Stimulated activated CD4-positive, alpha-beta T cell treated with anti-CD3 and anti-CD28 coated beads, Interleukin-4, amount 100 ng/mL, for 24 hours (primary cell): ENCODE measurements around the gene GAB2.
"Not testable (repeated sequence)": the region's sequence is repeated elsewhere in the genome, so short reads cannot be mapped to it uniquely, and the experiment has no call there.

ENCODE experiments used
- DNase-seq: peaks from one replicate; pipeline ENCODE4 v3.0.0-alpha.2; 2020

Gene GAB2

DNA sequence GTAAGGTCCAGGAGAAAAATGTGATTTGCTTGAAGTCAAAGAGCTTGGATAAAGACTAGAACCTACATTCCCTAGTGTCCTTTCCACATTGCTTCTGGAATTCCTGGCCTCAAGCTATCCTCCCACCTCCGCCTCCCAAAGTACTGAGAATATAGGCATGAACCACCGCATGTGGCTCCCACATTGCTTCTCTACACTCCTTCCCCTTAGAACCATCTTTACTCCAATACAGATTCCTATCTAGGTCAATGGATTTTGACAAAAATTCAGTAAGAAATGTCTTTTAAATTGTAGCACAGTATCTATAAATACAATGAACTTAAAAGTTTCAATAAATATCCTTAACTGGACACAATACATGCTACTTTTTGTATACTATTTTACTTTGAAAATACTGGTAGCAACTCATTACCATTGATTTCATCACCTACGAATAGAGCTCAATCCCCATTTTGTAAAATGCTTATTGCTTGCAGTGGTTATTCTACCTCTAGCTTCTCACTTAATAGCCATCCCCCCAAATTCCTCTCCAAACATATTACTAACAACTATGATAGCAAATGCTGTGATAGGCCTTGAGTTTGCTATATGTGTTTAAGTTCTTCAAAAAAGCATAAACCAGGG is 53.4 kb downstream of the GAB2 start:
- DNase-seq, result no peak

DNA sequence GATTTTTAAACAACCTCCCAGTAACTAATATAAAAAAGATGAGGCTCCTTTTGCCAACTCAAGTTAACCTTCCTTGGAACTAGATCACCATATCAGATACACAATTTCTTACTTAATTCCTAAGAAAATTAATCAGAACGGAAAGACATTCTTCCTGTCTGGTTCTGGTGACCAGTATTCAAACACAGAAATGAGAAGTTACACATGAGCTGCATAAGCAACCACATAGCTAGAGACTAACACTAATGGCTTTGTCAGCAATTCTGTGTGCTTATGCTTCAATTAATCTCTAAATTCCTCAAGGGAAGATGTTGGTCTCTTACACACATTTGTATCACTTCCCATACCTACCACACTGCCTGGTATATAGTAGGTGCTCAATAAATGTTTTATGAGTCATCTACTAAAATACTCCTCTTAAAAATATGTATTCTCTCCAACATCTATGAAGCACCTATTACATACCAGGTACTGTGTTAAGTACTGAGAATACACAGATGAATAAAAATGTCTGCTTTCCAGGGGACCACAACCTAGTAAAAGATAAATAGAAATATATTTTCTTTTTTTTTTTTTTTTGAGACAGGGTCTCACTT is 54.5 kb downstream of the GAB2 start:
- DNase-seq, result no peak

DNA sequence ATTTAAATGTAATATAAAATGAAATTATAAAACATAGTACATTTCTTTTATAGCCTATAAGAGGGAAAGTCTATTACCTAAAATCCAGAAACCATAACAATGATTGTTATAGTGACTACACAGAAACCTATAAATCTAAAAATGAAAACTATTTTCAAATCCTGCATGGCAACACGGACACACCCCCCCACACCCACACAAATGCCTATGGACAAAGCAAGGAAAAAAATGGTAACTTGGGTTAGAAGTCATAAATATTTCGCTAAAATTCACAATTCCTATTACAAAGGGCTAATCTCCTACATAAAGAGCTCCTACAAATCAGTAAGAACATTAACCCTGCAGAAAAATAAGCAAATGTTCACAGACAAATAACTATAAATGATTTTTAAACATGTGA is 56.4 kb downstream of the GAB2 start:
- no peak for DNase-seq

DNA sequence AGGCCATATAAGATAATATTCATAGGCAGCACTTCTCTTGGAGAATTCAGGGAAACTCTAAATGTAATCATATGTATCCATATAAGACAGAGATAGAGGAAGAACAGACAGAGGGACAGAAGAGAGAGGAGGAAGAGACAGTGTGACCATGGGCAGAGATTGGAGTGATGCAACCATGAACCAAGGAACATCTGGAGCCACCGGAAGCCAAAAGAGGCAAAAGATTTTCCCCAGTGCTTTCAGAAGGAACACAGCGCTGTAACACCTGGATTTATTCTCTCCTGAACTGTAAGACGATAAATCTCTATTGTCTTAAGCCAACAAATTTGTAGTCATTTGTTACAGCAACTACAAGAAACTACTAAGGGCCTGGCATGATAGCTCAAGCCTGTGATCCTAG is 57.7 kb downstream of the GAB2 start:
- DNase-seq, result no peak

DNA sequence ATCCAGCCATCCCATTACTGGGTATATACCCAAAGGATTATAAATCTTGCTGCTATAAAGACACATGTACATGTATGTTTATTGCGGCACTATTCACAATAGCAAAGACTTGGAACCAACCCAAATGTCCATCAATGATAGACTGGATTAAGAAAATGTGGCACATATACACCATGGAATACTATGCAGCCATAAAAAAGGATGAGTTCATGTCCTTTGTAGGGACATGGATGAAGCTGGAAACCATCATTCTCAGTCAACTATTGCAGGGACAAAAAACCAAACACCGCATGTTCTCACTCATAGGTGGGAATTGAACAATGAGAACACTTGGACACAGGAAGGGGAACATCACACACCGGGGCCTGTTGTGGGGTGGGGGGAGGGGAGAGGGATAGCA is 59.7 kb downstream of the GAB2 start:
- DNase-seq, result not testable (repeated sequence)

DNA sequence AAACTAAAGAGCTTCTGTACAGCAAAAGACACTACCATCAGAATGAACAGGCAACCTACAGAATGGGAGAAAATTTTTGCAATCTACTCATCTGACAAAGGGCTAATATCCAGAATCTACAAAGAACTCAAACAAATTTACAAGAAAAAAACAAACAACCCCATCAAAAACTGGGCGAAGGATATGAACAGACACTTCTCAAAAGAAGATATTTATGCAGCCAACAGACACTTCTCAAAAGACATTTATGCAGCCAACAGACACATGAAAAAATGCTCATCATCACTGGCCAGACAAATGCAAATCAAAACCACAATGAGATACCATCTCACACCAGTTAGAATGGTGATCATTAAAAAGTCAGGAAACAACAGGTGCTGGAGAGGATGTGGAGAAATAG is 60.2 kb downstream of the GAB2 start:
- not testable (repeated sequence) for DNase-seq

DNA sequence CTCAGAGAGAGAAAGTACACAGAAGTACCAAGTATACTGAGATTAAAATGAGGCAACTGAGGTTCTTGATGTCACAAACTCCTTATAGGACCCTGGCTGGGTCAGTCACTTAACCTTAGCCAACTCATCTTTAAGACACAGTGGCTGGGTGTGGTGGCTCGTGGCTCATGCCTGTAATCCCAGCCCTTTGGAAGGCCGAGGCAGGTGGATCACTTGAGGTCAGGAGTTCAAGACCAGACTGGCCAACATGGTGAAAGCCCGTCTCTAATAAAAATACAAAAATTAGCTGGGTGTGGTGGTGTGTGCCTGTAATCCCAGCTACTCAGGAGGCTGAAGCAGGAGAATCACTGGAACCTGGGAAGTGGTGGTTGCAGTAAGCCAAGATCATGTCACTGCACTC is 61.9 kb downstream of the GAB2 start:
- not testable (repeated sequence) for DNase-seq

DNA sequence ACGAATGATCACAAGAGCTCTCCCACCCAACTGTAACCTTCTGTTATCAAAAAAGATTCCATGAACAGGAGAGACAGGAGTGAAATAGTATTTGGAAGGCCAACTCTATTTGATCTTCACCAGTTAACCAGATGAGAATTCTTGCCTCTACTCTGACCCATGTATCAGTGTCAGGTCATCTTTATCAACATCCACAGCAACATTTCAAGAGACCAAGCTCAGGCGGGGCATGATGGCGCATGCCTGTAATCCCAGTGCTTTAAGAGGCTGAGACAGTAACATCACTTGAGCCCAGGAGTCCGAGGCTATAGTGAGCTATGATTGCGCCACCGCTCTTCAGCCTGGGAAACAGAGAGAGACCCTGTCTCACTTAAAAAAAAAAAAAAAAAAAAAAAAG is 62.3 kb downstream of the GAB2 start:
- no peak for DNase-seq

DNA sequence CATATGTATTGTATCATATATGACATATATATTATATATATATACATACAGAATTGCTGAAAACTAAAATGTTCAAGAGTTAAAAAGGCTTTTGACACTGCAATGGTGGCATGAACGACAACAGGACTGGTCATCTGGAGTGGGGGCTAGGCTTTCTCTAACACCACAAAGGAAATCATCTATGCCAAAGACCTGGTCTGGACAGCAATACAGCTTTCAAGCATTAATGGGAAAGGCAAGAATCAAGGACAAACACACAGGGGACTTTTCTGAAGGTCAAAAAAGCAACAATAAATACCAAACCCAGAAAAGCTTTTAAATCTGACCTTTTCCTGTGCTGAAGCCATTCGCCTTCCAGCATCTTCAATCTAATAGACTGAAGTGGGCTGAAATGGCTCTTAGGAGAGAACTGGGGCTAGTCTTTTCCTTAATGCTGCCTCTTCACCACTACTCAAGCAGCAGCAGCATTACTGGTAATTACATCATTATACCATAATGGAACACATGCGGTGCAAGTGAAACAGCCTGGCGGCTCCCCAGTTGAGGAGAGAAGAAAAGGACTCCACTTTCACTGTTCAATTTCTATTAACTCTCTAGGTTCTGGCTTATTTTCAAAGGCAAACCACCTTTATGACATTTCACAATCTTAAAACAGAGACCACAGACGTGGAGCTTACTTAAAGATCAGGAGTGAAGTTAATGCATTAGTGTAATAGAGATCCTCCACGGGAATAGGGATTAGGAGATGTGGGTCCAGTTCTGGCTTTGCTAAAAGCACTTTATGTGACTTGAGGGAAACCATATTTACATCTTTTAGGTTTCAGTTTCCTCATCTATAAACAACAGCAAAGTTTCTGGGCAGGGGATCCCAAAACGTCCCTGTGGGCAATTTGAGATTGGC is 63.0 kb downstream of the GAB2 start:
- no peak for DNase-seq

DNA sequence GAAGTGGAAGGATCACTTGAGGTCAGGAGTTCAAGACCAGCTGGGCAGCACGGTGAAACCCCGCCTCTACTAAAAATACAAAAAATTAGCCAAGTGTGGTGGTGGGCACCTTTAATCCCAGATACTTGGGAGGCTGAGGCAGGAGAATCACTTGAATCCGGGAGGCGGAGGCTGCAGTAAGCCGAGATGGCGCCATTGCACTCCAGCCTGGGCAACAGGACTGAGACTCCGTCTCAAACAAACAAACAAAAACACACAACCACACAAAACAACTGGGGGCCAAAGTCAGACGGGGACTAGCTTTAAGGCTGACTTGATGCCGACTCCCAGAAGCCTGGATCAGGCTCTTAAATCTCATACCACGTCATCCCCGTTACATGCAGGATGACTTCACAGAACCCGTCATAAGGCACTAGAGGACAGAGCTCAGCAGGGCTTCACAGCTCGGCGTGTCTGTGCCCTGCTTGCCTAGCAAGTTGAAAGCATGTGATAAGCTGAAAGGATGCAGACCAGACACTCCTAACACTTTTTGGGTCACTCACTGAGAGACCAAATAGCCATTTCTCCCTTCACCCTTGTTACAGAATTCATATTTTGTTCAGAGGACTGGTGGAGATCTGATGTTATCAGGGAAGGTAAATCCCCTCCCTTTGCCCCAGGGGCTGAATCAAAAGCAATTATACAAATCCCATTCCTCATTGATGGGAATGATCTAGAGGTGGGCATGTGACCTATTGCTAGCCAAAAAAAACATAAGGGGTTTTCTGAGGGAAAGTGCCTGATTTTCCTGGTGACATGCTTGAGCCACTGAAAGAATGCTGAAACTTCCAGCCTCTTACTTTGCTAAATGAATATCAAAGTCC is 65.4 kb downstream of the GAB2 start:
- no peak for DNase-seq

DNA sequence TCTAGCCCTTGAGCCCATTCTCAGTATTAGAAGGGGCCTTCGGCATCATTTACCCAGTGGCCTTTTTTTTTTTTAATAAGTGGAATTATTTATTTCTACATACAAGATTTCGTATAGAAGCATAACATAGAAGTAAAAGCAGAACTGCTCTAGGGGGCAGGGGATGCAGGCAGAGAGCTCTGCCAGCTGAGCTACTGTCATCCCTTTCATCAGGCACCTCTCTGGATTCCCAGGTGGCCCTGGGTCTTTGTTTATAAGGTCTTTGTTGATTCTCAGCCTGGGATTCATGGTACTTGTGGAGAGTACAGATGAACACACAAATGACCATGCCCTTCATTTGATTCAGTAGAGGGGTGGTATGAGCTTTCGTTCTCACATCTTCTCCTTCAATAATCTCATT is 66.4 kb downstream of the GAB2 start:
- no peak for DNase-seq

DNA sequence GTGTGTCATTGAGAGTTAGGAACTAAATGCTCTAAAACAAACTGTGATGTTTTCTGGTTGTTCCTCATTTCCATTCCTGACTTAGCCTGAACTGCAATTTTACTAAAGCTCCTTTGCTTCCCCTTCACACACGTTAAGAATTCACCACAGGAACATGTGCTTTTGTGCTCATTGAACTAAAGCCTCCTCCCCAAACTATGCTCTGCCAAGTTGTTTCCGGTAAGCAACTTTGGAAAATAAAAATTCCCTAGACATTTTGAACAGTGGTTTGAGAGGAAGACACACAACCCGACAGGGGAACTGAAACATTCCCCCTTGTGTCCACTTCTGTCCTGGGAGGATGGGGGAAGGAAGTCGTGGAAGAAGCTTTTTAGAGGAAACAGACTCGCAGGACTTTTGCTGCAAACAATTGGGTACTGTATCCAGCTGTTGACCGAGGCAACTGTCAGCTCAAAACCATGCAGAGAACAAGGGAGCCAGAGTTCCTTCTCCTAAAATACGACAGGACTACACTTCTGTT is 66.9 kb downstream of the GAB2 start:
- no peak for DNase-seq

DNA sequence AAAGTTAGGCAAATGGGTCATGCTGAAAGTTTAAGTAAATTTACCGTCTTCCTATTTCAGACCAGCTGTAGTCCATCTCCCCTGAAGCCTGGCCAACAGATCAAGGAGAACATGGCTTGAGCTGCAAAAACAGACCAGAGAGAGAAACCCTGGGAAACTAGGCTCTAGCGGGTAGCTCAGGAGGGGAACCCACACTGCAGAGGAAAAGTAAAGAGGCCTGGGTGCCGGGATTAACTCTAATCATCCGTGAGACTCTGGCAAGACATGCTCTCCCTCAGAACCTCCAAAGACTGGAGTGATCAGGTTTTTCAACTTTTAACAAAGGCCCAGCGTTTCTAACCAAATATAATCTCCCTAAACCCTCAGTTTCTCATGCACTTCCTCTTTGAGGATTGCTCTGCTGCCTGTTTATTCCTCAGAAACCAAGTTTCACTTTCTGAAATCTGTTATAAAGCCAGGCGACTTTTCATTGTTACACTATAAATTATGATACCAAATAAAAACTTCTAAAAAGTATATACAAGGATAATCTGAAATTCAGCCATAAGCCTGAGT is 67.5 kb downstream of the GAB2 start:
- DNase-seq, result no peak

DNA sequence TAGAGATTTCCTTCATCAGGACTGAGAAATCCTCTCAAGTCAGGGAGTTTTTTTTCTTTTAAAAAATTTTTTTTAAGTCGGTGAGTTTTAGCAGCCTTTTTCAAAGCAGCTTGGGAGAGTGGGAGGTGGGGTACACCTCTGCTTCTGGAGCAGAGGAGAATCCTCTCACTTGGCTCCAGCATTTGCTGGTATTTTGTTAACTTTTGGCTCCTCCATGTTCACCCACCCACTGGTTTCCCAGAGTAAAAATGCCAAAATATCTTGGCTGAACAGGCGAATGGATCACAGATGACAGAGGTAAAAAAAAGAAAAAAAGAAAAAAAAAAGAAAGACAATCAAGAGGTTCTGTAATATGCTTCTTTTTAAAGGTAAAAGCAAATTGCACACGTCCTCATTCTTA is 68.0 kb downstream of the GAB2 start:
- no peak for DNase-seq

DNA sequence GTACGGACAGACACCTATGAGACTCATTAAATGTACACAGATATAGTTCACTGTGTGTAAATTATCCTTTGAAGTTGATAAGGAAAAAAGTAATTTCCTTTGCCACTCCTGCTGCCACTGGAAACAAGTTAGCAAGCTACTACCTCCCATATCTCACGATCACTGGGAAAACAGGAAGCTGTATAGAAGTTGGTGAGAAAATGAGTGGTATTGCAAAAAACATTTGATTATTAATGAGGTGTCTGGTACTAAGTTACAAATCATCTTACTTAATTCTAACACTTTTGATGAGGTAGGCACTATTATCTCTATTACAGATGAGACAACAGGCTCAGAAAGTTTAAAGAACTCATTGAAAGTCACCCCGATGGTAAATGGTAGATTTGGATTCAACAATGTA is 68.5 kb downstream of the GAB2 start:
- DNase-seq, result no peak

DNA sequence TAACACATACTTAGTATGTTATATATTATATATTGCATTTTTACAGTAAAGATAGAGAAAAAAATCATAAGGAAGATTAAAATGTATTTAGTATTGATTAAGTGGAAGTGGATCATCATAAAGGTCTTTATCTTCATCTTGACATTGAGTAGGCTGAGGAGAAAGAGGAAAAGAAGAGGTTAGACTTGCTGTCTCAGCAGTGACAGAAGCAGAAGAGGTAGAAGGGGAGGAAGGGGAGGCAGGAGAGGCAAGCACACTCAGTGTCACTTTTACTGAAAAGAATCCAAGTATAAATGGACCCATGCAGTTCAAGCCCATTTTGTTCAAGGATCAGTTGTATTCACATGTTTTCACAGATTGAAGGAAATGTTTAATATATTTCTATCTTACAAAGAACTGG is 69.7 kb downstream of the GAB2 start:
- no peak for DNase-seq

DNA sequence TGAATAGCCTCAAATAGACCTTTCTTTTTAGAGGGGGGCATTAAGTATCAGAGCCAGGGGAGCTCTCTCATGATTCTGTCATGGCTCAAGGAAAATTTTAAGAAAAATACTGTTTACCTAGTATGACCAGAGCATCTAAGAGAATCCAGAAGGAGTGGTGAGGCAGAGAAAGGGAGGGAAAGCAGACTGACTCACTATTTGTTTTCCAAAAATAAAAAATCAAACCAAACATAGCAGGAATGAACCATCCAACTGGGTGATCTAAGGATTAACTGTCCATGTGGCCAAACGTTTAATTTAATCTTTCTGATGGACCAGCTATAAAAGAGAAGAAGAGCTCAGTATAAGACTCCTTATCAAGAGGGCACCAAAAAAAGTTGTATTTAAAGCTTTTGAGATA is 70.8 kb downstream of the GAB2 start:
- DNase-seq, result no peak

DNA sequence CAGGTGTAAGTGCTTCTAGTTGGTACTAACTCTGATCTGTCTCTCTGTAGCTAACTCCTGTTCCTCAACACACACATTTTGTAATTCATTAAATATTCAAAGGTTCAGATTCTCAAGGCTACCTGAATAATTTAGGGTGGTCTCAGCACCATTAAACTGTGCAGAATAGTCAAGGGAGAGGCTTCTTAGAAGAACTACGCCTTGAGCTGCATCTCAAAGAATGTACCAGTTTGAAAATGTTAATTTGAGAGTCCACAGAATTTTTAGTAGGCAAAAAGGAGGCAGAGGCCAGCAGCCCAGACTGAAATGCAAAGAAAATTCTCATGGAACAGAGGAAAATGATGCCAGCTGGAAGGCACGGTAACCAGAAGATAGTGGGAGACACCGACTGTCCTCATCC is 72.2 kb downstream of the GAB2 start:
- DNase-seq, result no peak

DNA sequence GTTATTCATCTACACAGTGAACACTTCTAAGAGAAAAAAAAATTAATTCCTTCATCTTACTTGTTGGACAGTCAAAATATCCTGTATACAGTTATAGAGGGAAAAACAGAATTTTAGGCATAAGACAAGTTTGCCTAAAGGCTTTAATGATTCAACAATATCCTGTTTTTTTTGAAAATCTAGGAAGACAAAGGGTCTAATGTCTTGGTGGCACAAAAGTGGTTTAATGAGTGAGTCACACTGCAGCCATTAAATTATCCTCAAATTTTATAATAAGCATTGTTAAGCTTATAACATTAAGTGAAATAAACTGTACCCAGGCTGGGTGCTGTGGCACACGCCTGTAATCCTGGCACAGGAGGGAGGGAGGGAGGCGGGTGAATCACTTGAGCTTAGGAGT is 72.9 kb downstream of the GAB2 start:
- no peak for DNase-seq

DNA sequence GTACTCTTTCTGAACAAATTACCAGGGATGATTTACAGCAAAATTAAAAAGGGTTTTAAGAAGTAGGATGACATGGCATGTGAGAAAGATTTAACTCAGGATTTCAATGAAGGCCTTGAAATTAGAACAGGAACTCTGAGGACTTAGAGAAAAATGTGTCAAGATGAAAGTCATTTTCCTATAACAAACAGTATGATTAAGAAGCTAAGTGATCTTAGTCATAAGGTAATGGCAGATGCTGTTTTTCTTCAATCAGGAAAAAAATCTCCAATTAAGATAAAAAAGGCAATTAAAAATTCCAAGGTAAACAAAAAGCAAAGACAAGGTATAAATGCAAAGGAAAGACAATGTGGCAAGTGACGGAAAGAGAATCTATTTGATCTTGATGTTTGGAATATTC is 73.5 kb downstream of the GAB2 start:
- no peak for DNase-seq

DNA sequence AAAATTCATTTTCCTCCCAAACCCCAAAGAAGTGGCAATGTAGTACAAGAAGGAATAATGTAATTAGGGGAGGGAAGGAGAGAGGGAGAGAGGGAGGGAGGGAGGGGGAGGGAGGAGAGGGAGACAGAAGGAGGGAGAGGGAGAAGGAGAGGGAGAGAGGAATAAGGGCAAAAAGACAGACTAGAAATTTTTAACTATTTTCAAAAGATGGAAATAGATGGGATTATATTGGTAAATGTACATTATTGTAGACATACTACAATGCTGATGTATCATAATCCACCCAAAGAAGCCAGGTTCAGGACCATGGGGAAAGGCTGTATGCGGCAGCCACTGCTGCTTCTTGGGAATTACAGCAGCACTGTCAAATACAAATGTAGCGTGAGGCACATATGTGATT is 74.3 kb downstream of the GAB2 start:
- no peak for DNase-seq

DNA sequence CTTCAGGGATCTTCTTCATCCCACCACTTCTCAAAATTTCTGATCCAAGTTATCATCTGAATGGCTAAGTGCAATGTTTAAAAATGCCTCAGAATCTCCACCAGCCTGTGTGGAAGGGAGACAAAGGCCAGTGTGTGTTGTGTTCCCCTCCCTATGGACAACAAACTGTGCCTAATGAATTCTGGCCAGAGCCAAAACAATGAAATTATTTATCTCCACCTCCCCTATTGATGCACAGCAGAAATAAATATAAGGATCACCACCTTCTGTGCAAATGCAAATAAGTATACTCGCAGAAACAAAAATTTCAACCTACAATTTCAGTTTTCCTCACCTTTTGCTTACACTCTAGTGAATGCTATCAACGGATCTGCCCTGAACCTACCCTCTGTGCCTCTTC is 75.8 kb downstream of the GAB2 start:
- no peak for DNase-seq

DNA sequence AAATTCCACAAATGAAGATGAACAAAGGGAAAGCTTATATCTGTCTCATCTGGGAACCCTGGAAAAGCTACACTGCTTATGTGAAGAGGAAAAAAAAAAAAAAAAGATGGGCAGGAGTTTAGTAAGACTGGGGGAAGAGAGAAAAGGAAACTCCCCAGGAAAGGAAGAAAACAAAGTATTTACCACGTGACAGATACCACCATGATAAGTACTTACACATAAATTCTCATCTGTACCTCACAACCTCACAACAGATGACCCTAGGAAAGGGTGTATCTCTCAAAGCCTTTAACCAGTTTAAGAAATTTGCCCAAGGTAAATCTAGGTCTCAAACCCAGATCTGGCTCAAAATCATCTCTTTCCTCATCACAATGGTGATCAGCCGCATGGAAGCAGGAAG is 77.1 kb downstream of the GAB2 start:
- DNase-seq, result no peak
